BE2C (cell line): Measurements from ENCODE around the gene ERV3-1.

Experiments used
- DNase-seq: peaks from one replicate; pipeline ENCODE4 v3.0.0-alpha.2; 2020
- H3K27me3 ChIP-seq: fragments of 250-450 bp; sonication (Bioruptor Pico); 2 replicates; pipeline ENCODE4 v1.5.1; 2020; ENCODE audit warnings: mild to moderate bottlenecking
- H3K36me3 ChIP-seq: fragments of 250-450 bp; sonication (Bioruptor Pico); 2 replicates; pipeline ENCODE4 v1.5.1; 2020; ENCODE audit warnings: mild to moderate bottlenecking
- H3K4me1 ChIP-seq: fragments of 250-450 bp; sonication (Bioruptor Pico); 2 replicates; pipeline ENCODE4 v1.5.1; 2020
- H3K4me3 ChIP-seq: 2 replicates; pipeline ENCODE4 v1.5.1; 2011; ENCODE audit warnings: low read depth, low read length
- H3K9me3 ChIP-seq: fragments of 250-450 bp; sonication (Bioruptor Pico); 2 replicates; pipeline ENCODE4 v1.5.1; 2020
- CTCF ChIP-seq: IDR thresholded peaks from 2 replicates; pipeline ENCODE4 v1.5.1; 2012; ENCODE audit warnings: mild to moderate bottlenecking, low read depth, low read length

ERV3-1 gene

GRCh38 chr7:64999165-65000004 is 7.1 kb downstream of the ERV3-1 start:
- TF ChIP-seq CTCF = no peak
- DNase-seq = no peak
- no peaks in the 10 kb centered on the region for H3K4me1 ChIP-seq
- no peaks in the 10 kb centered on the region for H3K36me3 ChIP-seq
- no peaks in the 10 kb centered on the region for H3K9me3 ChIP-seq
- no peak overlapping the region for H3K4me3 ChIP-seq
- no peaks in the 10 kb centered on the region for H3K27me3 ChIP-seq

- Histone ChIP-seq H3K9me3 (no peaks in the 10 kb centered on the region), H3K4me3 (no peak overlapping the region), H3K36me3 (no peaks in the 10 kb centered on the region), H3K27me3 (no peaks in the 10 kb centered on the region), H3K4me1 (no peaks in the 10 kb centered on the region)
- DNase-seq = no peak
- no peak for TF ChIP-seq CTCF
These were observed 7.7 kb downstream of the ERV3-1 start for GRCh38 chr7:64998865-64999164.

GRCh38 chr7:64997927-64998391 is 8.5 kb downstream of the ERV3-1 start:
- H3K4me1 ChIP-seq = no peaks in the 10 kb centered on the region
- H3K27me3 ChIP-seq = no peaks in the 10 kb centered on the region
- no peak for DNase-seq
- no peaks in the 10 kb centered on the region for H3K36me3 ChIP-seq
- H3K9me3 ChIP-seq = no peaks in the 10 kb centered on the region
- no peak overlapping the region for H3K4me3 ChIP-seq
- TF ChIP-seq CTCF = no peak

- Histone ChIP-seq H3K4me1 (no peaks in the 10 kb centered on the region), H3K27me3 (no peaks in the 10 kb centered on the region), H3K36me3 (no peaks in the 10 kb centered on the region), H3K9me3 (no peaks in the 10 kb centered on the region), H3K4me3 (no peak overlapping the region)
- no peak for TF ChIP-seq CTCF
- no peak for DNase-seq
These were observed 9.2 kb downstream of the ERV3-1 start for GRCh38 chr7:64997164-64997908.

- no peak for TF ChIP-seq CTCF
These were observed 10.2 kb downstream of the ERV3-1 start for GRCh38 chr7:64996305-64996704.

GRCh38 chr7:64993901-64994300 is 12.6 kb downstream of the ERV3-1 start:
- Histone ChIP-seq H3K4me1 (no peaks in the 10 kb centered on the region), H3K4me3 (no peak overlapping the region), H3K9me3 (no peaks in the 10 kb centered on the region), H3K36me3 (no peaks in the 10 kb centered on the region), H3K27me3 (no peaks in the 10 kb centered on the region)
- TF ChIP-seq CTCF = no peak
- DNase-seq = no peak

More at GRCh38 chr7:64996305-64996704, 10.2 kb downstream of the ERV3-1 start:
- Histone ChIP-seq H3K4me1 (no peaks in the 10 kb centered on the region), H3K4me3 (no peak overlapping the region), H3K9me3 (no peaks in the 10 kb centered on the region), H3K36me3 (no peaks in the 10 kb centered on the region), H3K27me3 (no peaks in the 10 kb centered on the region)
- DNase-seq = no peak
